Stimulated activated CD8-positive, alpha-beta memory T cell treated with anti-CD3 and anti-CD28 coated beads, Interleukin-7, amount 100 ng/mL, for 1 hour (primary cell): ENCODE results near the gene NCAPG.
"Not testable (repeated sequence)": the region's sequence is repeated elsewhere in the genome, so short reads cannot be mapped to it uniquely, and the experiment has no call there.

Experiments used
- DNase-seq, 2 donors: peaks; one replicate each; pipeline ENCODE4 v3.0.0-alpha.2; 2020; ENCODE audit warnings: low read depth in 2 of 2

Gene NCAPG

GRCh38 chr4:17797808-17798207 is 13.0 kb upstream of the NCAPG start:
- no peak for DNase-seq

- DNase-seq: no peak
These were observed 5.1 kb upstream of the NCAPG start for GRCh38 chr4:17805580-17806155.

- DNase-seq: no peak
These were observed 3.3 kb upstream of the NCAPG start for GRCh38 chr4:17807446-17807845.

GRCh38 chr4:17809667-17810066 is 1.1 kb upstream of the NCAPG start:
- DNase-seq: no peak

GRCh38 chr4:17811078-17811603 is 362 bp downstream of the NCAPG start:
- DNase-seq: no peak

GRCh38 chr4:17812125-17812524 is 1.3 kb downstream of the NCAPG start:
- no peak for DNase-seq

- no peak for DNase-seq
These were observed 2.0 kb downstream of the NCAPG start for GRCh38 chr4:17812801-17813200.

GRCh38 chr4:17814140-17814539 is 3.4 kb downstream of the NCAPG start:
- no peak for DNase-seq

GRCh38 chr4:17816142-17816541 is 5.4 kb downstream of the NCAPG start:
- DNase-seq: no peak

- DNase-seq: no peak
These were observed 6.2 kb downstream of the NCAPG start for GRCh38 chr4:17817027-17817426.

- DNase-seq: no peak
These were observed 13.3 kb downstream of the NCAPG start for GRCh38 chr4:17823871-17824669.

- DNase-seq: no peak
These were observed 35.5 kb downstream of the NCAPG start for GRCh38 chr4:17846266-17846665.

- DNase-seq: not testable (repeated sequence)
These were observed 39.5 kb downstream of the NCAPG start for GRCh38 chr4:17850295-17850694.

GRCh38 chr4:17851959-17852358 is 41.2 kb downstream of the NCAPG start:
- no peak for DNase-seq

- DNase-seq: no peak
These were observed 43.3 kb downstream of the NCAPG start for GRCh38 chr4:17854036-17854435.

GRCh38 chr4:17859793-17860406 is 49.1 kb downstream of the NCAPG start:
- no peak for DNase-seq

- not testable (repeated sequence) for DNase-seq
These were observed 51.1 kb downstream of the NCAPG start for GRCh38 chr4:17861906-17862305.

GRCh38 chr4:17865866-17866363 is 55.1 kb downstream of the NCAPG start:
- no peak for DNase-seq

GRCh38 chr4:17866810-17867209 is 56.0 kb downstream of the NCAPG start:
- no peak for DNase-seq

- no peak for DNase-seq
These were observed 56.5 kb downstream of the NCAPG start for GRCh38 chr4:17867276-17867675.

GRCh38 chr4:17869327-17869726 is 58.5 kb downstream of the NCAPG start:
- no peak for DNase-seq

- DNase-seq: no peak
These were observed 64.8 kb downstream of the NCAPG start for GRCh38 chr4:17875402-17876070.
